OCI-LY3 (cell line): ENCODE measurements around the gene GREM2.

Experiments
- CTCF ChIP-seq: fragments of 200-600, 300-600 bp; sonication (generic); IDR thresholded peaks from 2 replicates; pipeline ENCODE4 v1.5.1; 2014; ENCODE audit warnings: antibody characterized with exemption, low read length, low read depth
- EZH2phosphoT487 ChIP-seq: fragments of 200-600 bp; shearing (Covaris generic); IDR thresholded peaks from 2 replicates; pipeline ENCODE4 v1.6.1; 2018; ENCODE audit warnings: antibody characterized with exemption, mixed run types, low read depth

- TF ChIP-seq CTCF (no peak), EZH2phosphoT487 (no peak)
These were observed 44.6 kb upstream of the GREM2 start for GRCh38 chr1:240656531-240656930.
